Prostate gland (tissue), 2 donors: ENCODE data around the gene CLCF1.

Experiments used
- POLR2A ChIP-seq: fragments of 450-650 bp; IDR thresholded peaks from one replicate; pipeline ENCODE4 v1.6.1; 2016; ENCODE audit warnings: antibody characterized with exemption, mild to moderate bottlenecking
- TF ChIP-seq, protein P1 (sequence below), 4 experiments: fragments of 200-600 bp in 2 of 4; fragments of 450-650 bp in 2 of 4; sonication (generic) in 2 of 4; IDR thresholded peaks; 1 replicate in 3 of 4; 2 replicates in 1 of 4; pipeline ENCODE4 v1.5.1; 2016 to 2019; ENCODE audit warnings: antibody characterized with exemption in 4 of 4, mild to moderate bottlenecking in 2 of 4, moderate library complexity in 2 of 4

DNA sequence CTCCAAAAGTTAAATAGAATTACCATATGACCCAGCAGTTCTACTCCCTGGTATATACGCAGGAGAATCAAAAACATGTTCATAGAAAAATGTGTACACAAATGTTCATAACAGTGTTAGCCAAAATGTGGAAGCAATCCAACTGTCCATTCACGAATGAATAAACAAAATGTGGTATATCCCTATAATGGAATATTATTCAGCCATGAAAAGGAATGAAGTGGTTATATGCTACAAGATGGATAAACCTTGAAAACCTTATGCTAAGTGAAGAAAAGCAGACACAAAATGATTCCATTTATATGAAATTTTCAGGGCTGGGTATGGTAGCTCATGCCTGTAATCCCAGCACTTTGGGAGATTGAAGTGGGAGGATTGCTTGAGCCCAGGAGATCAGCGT lies 36.1 kb downstream of the CLCF1 start:
- no peak for TF ChIP-seq POLR2A
- TF ChIP-seq, protein P1, sequence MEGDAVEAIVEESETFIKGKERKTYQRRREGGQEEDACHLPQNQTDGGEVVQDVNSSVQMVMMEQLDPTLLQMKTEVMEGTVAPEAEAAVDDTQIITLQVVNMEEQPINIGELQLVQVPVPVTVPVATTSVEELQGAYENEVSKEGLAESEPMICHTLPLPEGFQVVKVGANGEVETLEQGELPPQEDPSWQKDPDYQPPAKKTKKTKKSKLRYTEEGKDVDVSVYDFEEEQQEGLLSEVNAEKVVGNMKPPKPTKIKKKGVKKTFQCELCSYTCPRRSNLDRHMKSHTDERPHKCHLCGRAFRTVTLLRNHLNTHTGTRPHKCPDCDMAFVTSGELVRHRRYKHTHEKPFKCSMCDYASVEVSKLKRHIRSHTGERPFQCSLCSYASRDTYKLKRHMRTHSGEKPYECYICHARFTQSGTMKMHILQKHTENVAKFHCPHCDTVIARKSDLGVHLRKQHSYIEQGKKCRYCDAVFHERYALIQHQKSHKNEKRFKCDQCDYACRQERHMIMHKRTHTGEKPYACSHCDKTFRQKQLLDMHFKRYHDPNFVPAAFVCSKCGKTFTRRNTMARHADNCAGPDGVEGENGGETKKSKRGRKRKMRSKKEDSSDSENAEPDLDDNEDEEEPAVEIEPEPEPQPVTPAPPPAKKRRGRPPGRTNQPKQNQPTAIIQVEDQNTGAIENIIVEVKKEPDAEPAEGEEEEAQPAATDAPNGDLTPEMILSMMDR (IDR thresholded peaks at IDR 0.05) = no peak
